Hepatocyte (in vitro differentiated cells): ENCODE data around the gene LDAF1.

ENCODE experiments used
- EZH2 ChIP-seq: fragments of 200-600 bp; sonication (generic); IDR thresholded peaks from 2 replicates; pipeline ENCODE4 v1.6.1; 2016; ENCODE audit warnings: antibody characterized with exemption, mild to moderate bottlenecking, borderline replicate concordance
- TF ChIP-seq, protein P1 (sequence below): fragments of 200-600 bp; sonication (generic); IDR thresholded peaks from 2 replicates; pipeline ENCODE4 v1.5.1; 2016; ENCODE audit warnings: antibody characterized with exemption, mild to moderate bottlenecking; ENCODE audit not compliant: poor library complexity

DNA sequence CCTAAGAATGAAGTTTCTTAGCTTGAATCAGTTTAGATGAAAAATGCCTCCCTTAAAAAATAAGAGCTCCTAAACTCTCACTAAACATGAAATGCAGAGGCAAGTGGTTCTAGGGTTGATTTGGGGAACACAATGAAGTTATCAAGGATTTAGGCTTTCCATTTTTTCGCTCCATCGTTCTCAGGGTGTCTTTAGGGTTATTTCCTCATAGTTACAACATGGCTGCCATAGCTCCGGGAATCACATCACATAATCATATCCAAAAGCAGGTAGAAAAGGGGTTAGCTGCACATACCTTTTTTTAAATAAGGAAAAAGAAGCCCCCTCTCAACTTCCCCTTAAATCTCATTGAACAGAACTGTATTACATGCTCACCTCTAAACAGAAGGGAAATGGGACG is 31.5 kb downstream of the LDAF1 start:
- TF ChIP-seq, protein P1, sequence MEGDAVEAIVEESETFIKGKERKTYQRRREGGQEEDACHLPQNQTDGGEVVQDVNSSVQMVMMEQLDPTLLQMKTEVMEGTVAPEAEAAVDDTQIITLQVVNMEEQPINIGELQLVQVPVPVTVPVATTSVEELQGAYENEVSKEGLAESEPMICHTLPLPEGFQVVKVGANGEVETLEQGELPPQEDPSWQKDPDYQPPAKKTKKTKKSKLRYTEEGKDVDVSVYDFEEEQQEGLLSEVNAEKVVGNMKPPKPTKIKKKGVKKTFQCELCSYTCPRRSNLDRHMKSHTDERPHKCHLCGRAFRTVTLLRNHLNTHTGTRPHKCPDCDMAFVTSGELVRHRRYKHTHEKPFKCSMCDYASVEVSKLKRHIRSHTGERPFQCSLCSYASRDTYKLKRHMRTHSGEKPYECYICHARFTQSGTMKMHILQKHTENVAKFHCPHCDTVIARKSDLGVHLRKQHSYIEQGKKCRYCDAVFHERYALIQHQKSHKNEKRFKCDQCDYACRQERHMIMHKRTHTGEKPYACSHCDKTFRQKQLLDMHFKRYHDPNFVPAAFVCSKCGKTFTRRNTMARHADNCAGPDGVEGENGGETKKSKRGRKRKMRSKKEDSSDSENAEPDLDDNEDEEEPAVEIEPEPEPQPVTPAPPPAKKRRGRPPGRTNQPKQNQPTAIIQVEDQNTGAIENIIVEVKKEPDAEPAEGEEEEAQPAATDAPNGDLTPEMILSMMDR: no peak
- TF ChIP-seq EZH2: no peak
